Measurements from ENCODE around the gene JPH2.

The JPH2 gene

GRCh38 chr20:44123251-44123650 is 63.7 kb downstream of the JPH2 start:
- H3K36me3 ChIP-seq: no peaks in the 10 kb centered on the region
- DNase-seq: no peak
- no peaks in the 10 kb centered on the region for H3K27me3 ChIP-seq
- H3K9me3 ChIP-seq: no peaks in the 10 kb centered on the region
- peaks cover 0 to 82% (median 23%) of the 10 kb centered on the region in 4 donors for H3K4me1 ChIP-seq
- intact Hi-C loops (cut with DNase I; ENCODE audit: low total_unique reads): no loop called here
- no peak for TF ChIP-seq CTCF (IDR thresholded peaks at IDR 0.05)
- no peak overlapping the region for H3K4me3 ChIP-seq
- peak overlapping the region; percentile 45 to 53 for H3K27ac ChIP-seq

- Histone ChIP-seq H3K9me3 (no peaks in the 10 kb centered on the region), H3K27me3 (no peaks in the 10 kb centered on the region), H3K27ac (peak overlapping the region in 1 of 2 donors; percentile 19), H3K4me3 (no peak overlapping the region), H3K36me3 (peaks cover 0 to 3% (median 3%) of the 10 kb centered on the region in 3 donors), H3K4me1 (peaks cover 0 to 92% (median 32%) of the 10 kb centered on the region in 4 donors)
- intact Hi-C loops (cut with DNase I; ENCODE audit: low total_unique reads): no loop called here
- no peak for DNase-seq
- TF ChIP-seq CTCF (IDR thresholded peaks at IDR 0.05): no peak
Measured at GRCh38 chr20:44120676-44121425, 66.1 kb downstream of the JPH2 start.

- Histone ChIP-seq H3K27me3 (no peaks in the 10 kb centered on the region), H3K4me1 (peaks cover 0 to 88% (median 29%) of the 10 kb centered on the region in 4 donors), H3K36me3 (peaks cover 9 to 23% (median 10%) of the 10 kb centered on the region in 3 donors), H3K9me3 (no peaks in the 10 kb centered on the region), H3K27ac (peak overlapping the region in 1 of 2 donors; percentile 59), H3K4me3 (no peak overlapping the region)
- DNase-seq: no peak
- TF ChIP-seq CTCF (IDR thresholded peaks at IDR 0.05): no peak
- intact Hi-C loops (cut with DNase I; ENCODE audit: low total_unique reads): loop anchor here (5.0 kb wide), 1 partner anchor 194 kb away; the partner anchor contains the start of gene FITM2
Measured at GRCh38 chr20:44118185-44119033, 68.6 kb downstream of the JPH2 start.

- H3K9me3 ChIP-seq: no peaks in the 10 kb centered on the region
- H3K4me1 ChIP-seq: peaks cover 0 to 88% (median 26%) of the 10 kb centered on the region in 4 donors
- H3K27ac ChIP-seq: peak overlapping the region in 1 of 2 donors; percentile 59
- no peaks in the 10 kb centered on the region for H3K27me3 ChIP-seq
- TF ChIP-seq CTCF (IDR thresholded peaks at IDR 0.05): no peak
- intact Hi-C loops (cut with DNase I; ENCODE audit: low total_unique reads): loop anchor here (2.0 to 5.0 kb wide), 2 partner anchors 73 to 195 kb away; partner anchors contain the start of gene FITM2
- DNase-seq: no peak
- H3K36me3 ChIP-seq: peaks cover 9 to 32% (median 10%) of the 10 kb centered on the region in 3 donors
- H3K4me3 ChIP-seq: no peak overlapping the region
Measured at GRCh38 chr20:44117296-44118184, 69.4 kb downstream of the JPH2 start.

Measured in tibial artery (tissue), 4 donors.